Germinal center (tissue), 1 donor: ENCODE data around the gene GADD45B.
A peak's percentile ranks its signal among the peaks of the same experiment; 100 is the strongest.
"Not testable (repeated sequence)": the region's sequence is repeated elsewhere in the genome, so short reads cannot be mapped to it uniquely, and the experiment has no call there.

ENCODE experiments used
- DNase-seq: peaks from one replicate; pipeline ENCODE4 v3.0.0; 2012; ENCODE audit warnings: mixed read lengths, low spot score

Gene GADD45B

GRCh38 chr19:2443785-2444182 lies 32.1 kb upstream of the GADD45B start:
- DNase-seq, result no peak

- no peak for DNase-seq
Observed at GRCh38 chr19:2444251-2445002, 31.5 kb upstream of the GADD45B start.

- peak; percentile 43 for DNase-seq
Observed at GRCh38 chr19:2446381-2446780, 29.5 kb upstream of the GADD45B start.

- DNase-seq, result no peak
Observed at GRCh38 chr19:2449019-2449418, 26.9 kb upstream of the GADD45B start.

GRCh38 chr19:2451138-2451537 lies 24.8 kb upstream of the GADD45B start:
- DNase-seq, result no peak

GRCh38 chr19:2451741-2452140 lies 24.2 kb upstream of the GADD45B start:
- DNase-seq, result no peak

- DNase-seq, result no peak
Observed at GRCh38 chr19:2453431-2454025, 22.4 kb upstream of the GADD45B start.

GRCh38 chr19:2454199-2454961 lies 21.5 kb upstream of the GADD45B start:
- DNase-seq, result no peak

GRCh38 chr19:2454962-2455850 lies 20.7 kb upstream of the GADD45B start:
- no peak for DNase-seq

- DNase-seq, result peak; percentile 70
Observed at GRCh38 chr19:2455851-2456570, 19.9 kb upstream of the GADD45B start.

- no peak for DNase-seq
Observed at GRCh38 chr19:2457394-2458037, 18.4 kb upstream of the GADD45B start.

GRCh38 chr19:2458054-2458453 lies 17.9 kb upstream of the GADD45B start:
- no peak for DNase-seq

GRCh38 chr19:2458776-2459175 lies 17.2 kb upstream of the GADD45B start:
- not testable (repeated sequence) for DNase-seq

- DNase-seq, result no peak
Observed at GRCh38 chr19:2460245-2460644, 15.7 kb upstream of the GADD45B start.

GRCh38 chr19:2461751-2462634 lies 13.9 kb upstream of the GADD45B start:
- DNase-seq, result peak; percentile 69

GRCh38 chr19:2462635-2463421 lies 13.1 kb upstream of the GADD45B start:
- no peak for DNase-seq

- DNase-seq, result not testable (repeated sequence)
Observed at GRCh38 chr19:2463694-2464093, 12.2 kb upstream of the GADD45B start.

GRCh38 chr19:2464389-2464788 lies 11.5 kb upstream of the GADD45B start:
- no peak for DNase-seq

GRCh38 chr19:2468596-2468995 lies 7.3 kb upstream of the GADD45B start:
- DNase-seq, result no peak
